ENCODE results near the gene MCTP1. TPM values are rescaled to one million over a fixed set of nuclear protein-coding genes. Genes with fewer than 3 reads are reported as not detected.

MCTP1 gene
- total RNA-seq, 1 experiment from 2014 or later: 25.8 TPM

DNA sequence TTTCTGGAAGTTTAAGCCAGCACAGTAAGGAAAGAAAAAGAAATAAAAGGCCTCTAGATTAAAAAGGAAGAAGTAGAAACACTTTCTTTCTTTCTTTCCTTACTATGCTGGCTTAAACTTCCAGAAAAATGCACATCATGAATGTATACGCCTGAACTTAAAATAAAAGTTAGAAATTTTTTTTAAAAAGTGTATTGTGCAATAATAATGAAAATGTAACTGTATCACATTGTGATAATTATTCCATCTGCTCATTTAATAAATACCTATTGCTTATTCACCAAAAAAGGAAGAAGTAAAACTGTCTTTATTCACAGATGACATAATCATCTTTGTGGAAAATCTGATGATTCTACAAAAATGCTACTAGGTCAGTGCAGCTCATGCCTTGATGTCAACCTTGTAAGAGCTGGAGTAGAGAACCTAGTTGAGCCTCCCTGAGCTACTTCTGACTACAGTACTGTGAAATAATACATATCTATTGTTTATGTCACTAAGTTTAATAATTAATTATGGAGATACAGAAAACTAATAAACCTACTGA is 49.4 kb downstream of the MCTP1 start:
- Histone ChIP-seq H3K4me1 (ENCODE audit: insufficient read depth, low read length, poor library complexity, severe bottlenecking) (no peaks in the 10 kb centered on the region), H3K4me3 (ENCODE audit: low read depth, low read length, poor library complexity, severe bottlenecking) (no peak overlapping the region), H3K9me3 (ENCODE audit: low read depth, low read length, poor library complexity, severe bottlenecking) (no peaks in the 10 kb centered on the region), H3K36me3 (ENCODE audit: insufficient read depth, low read length, poor library complexity, severe bottlenecking) (no peaks in the 10 kb centered on the region), H3K27ac (ENCODE audit: low read depth, low read length, poor library complexity, severe bottlenecking) (no peak overlapping the region), H3K27me3 (replicated peaks; ENCODE audit: insufficient read depth, low read depth, low read length, poor library complexity) (no peaks in the 10 kb centered on the region)
- DNase-seq (ENCODE audit: low spot score): no peak
- intact Hi-C loops (cut with micrococcal nuclease; ENCODE audit: unreplicated experiment): no loop called here
- ChIA-PET CTCF (no interaction called here), POLR2A (ENCODE audit: low non-redundant PET) (no interaction called here)
- BruUV-seq (replicated peaks): no TSS peak
- TF ChIP-seq, protein P1, sequence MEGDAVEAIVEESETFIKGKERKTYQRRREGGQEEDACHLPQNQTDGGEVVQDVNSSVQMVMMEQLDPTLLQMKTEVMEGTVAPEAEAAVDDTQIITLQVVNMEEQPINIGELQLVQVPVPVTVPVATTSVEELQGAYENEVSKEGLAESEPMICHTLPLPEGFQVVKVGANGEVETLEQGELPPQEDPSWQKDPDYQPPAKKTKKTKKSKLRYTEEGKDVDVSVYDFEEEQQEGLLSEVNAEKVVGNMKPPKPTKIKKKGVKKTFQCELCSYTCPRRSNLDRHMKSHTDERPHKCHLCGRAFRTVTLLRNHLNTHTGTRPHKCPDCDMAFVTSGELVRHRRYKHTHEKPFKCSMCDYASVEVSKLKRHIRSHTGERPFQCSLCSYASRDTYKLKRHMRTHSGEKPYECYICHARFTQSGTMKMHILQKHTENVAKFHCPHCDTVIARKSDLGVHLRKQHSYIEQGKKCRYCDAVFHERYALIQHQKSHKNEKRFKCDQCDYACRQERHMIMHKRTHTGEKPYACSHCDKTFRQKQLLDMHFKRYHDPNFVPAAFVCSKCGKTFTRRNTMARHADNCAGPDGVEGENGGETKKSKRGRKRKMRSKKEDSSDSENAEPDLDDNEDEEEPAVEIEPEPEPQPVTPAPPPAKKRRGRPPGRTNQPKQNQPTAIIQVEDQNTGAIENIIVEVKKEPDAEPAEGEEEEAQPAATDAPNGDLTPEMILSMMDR (conservative IDR thresholded peaks at IDR 0.05; ENCODE audit: low read depth, low read length): no peak
- TF ChIP-seq EZH2 (IDR thresholded peaks at IDR 0.05; ENCODE audit: borderline replicate concordance, low read depth, low read length, poor library complexity, severe bottlenecking): no peak

DNA sequence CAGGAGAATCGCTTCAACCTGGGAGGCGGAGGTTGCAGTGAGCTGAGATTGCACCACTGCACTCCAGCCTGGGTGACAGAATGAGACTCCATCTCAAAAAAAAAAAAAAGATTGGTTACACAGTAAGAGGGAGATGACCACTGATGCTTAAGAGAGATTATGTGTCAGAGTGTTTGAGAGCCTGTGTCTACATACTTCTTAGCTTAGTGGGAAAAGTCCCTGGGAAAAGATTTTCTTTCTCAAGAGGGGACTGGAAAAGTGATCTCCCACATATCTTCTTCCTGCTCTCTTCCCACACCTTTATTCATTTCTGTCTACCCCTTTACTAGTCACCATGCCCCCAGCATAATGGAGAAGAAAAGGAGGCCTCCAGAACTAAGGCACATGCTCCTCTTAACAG is 55.2 kb downstream of the MCTP1 start:
- DNase-seq (ENCODE audit: low spot score): no peak
- Histone ChIP-seq H3K9me3 (ENCODE audit: low read depth, low read length, poor library complexity, severe bottlenecking) (no peaks in the 10 kb centered on the region), H3K4me1 (ENCODE audit: insufficient read depth, low read length, poor library complexity, severe bottlenecking) (no peaks in the 10 kb centered on the region), H3K27ac (ENCODE audit: low read depth, low read length, poor library complexity, severe bottlenecking) (no peak overlapping the region), H3K36me3 (ENCODE audit: insufficient read depth, low read length, poor library complexity, severe bottlenecking) (no peaks in the 10 kb centered on the region), H3K4me3 (ENCODE audit: low read depth, low read length, poor library complexity, severe bottlenecking) (no peak overlapping the region), H3K27me3 (replicated peaks; ENCODE audit: insufficient read depth, low read depth, low read length, poor library complexity) (no peaks in the 10 kb centered on the region)
- intact Hi-C loops (cut with micrococcal nuclease; ENCODE audit: unreplicated experiment): no loop called here
- CTCF ChIA-PET: no interaction called here
- TF ChIP-seq, protein P1 (conservative IDR thresholded peaks at IDR 0.05; ENCODE audit: low read depth, low read length): no peak
- no peak for TF ChIP-seq EZH2 (IDR thresholded peaks at IDR 0.05; ENCODE audit: borderline replicate concordance, low read depth, low read length, poor library complexity, severe bottlenecking)
- POLR2A ChIA-PET (ENCODE audit: low non-redundant PET): no interaction called here
- BruUV-seq (replicated peaks): no TSS peak

DNA sequence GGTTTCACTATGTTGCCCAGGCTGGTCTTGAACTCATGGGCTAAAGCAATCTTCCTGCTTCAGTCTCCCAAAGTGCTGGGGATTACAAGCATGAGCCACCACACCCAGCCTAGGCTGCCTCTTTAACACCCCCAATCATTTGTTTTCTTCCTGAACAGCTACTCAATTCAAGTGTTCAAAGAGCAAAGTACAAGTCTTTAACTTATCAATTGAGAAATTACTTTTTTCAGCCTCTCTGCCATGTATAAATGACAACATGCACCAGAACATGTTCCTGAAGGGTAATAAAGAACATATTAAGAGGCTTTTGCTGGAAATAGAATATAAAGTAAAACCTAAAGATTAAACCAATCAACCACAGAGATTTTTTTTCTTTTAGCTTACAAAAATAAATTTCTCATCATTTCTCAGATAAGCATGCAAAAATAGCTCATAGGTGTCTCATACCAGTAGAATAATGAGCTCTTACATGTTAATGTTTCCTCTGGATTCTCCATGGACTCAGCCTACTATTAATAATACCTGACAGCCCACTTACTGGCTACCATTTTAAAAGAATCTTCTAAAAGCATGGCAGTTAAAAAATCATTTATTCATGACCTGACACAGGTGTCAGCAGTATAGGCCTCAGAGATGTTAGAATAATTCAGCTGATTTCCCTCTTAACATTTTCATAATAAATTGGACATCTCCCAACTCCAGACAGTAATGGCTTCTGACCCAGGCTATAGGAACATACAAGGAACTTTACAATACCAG is 60.0 kb downstream of the MCTP1 start:
- Histone ChIP-seq H3K27ac (ENCODE audit: low read depth, low read length, poor library complexity, severe bottlenecking) (no peak overlapping the region), H3K4me3 (ENCODE audit: low read depth, low read length, poor library complexity, severe bottlenecking) (no peak overlapping the region), H3K27me3 (replicated peaks; ENCODE audit: insufficient read depth, low read depth, low read length, poor library complexity) (no peaks in the 10 kb centered on the region), H3K36me3 (ENCODE audit: insufficient read depth, low read length, poor library complexity, severe bottlenecking) (no peaks in the 10 kb centered on the region), H3K9me3 (ENCODE audit: low read depth, low read length, poor library complexity, severe bottlenecking) (no peaks in the 10 kb centered on the region), H3K4me1 (ENCODE audit: insufficient read depth, low read length, poor library complexity, severe bottlenecking) (no peaks in the 10 kb centered on the region)
- ChIA-PET POLR2A (ENCODE audit: low non-redundant PET) (no interaction called here), CTCF (no interaction called here)
- intact Hi-C loops (cut with micrococcal nuclease; ENCODE audit: unreplicated experiment): no loop called here
- TF ChIP-seq EZH2 (IDR thresholded peaks at IDR 0.05; ENCODE audit: borderline replicate concordance, low read depth, low read length, poor library complexity, severe bottlenecking): no peak
- TF ChIP-seq, protein P1 (conservative IDR thresholded peaks at IDR 0.05; ENCODE audit: low read depth, low read length): no peak
- no TSS peak for BruUV-seq (replicated peaks)
- DNase-seq (ENCODE audit: low spot score): no peak
